ENCODE measurements around the gene MRPL46.

GRCh38 chr15:88509321-88509720 is 42.1 kb upstream of the MRPL46 start:
- TF ChIP-seq CTCF (IDR thresholded peaks at IDR 0.05) (no peak), EP300 (IDR thresholded peaks at IDR 0.05) (no peak), POLR2AphosphoS5 (IDR thresholded peaks at IDR 0.05) (no peak)

All from upper lobe of left lung (tissue), 4 donors.